Retina (tissue), 1 donor: Measurements from ENCODE around the gene EMB.
"Not testable (repeated sequence)": the region's sequence is repeated elsewhere in the genome, so short reads cannot be mapped to it uniquely, and the experiment has no call there.

Experiments used
- DNase-seq: peaks from one replicate; pipeline ENCODE4 v3.0.0-alpha.2; 2016

EMB gene, protein sequence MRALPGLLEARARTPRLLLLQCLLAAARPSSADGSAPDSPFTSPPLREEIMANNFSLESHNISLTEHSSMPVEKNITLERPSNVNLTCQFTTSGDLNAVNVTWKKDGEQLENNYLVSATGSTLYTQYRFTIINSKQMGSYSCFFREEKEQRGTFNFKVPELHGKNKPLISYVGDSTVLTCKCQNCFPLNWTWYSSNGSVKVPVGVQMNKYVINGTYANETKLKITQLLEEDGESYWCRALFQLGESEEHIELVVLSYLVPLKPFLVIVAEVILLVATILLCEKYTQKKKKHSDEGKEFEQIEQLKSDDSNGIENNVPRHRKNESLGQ

GRCh38 chr5:50440651-50441492 lies at the start of gene EMB:
Gene EMB (minus strand): TSS chr5:50441288. CDS start chr5:50441151, 137 bp downstream.
- DNase-seq, result peak; percentile 87

GRCh38 chr5:50489491-50489890 lies 48.4 kb upstream of the EMB start:
- not testable (repeated sequence) for DNase-seq

DNA sequence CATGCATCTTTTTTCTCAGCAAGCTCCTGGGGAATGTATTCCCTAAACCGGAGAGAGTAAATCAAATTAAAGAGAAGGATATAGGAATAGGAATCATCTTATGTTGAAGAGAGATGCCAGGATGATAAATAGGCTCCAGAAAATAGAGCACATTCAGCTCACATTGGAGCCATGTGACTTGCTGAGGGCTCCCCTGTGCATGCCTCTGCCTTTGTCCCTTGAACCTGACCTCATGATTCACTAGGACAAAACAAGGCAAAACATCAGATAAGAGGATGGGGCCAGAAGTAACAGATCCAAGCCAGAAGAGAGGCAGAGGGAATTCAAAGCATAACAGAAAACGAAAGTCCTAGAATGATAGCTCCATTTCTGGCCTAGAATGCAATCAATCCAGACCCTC lies 37.7 kb upstream of the EMB start:
- DNase-seq, result not testable (repeated sequence)

DNA sequence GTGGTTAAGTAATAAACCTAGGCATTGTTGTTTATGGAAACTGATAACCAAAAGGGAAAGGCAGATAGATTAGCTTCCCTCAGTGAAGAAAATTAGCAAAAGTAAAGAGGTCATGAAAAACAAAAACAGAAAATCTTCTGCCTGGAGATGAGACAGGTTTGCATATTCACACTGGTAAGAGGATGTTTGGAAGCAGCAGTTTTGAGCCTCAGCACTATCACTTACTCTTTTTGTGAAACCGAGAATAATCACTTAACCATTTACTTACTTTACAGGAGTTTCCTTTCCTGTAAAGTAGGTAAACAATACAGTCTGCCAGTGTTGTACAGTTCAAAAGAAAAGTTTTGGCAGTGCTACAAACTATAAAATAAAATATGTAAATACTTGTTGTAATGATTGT lies 35.5 kb upstream of the EMB start:
- no peak for DNase-seq

DNA sequence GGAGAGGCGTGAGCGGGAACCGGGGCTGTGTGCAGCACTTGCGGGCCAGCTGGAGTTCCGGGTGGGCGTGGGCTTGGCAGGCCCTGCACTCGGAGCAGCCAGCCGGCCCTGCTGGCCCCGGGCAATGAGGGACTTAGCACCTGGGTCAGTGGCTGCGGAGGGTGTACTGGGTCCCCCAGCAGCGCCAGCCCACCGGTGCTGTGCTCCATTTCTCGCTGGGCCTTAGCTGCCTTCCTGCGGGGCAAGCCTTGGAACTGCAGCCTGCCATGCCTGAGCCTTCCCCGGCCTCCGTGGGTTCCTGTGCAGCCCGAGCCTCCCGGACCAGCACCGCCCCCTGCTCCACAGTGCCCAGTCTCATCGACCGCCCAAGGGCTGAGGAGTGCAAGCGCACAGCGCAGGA lies 23.9 kb upstream of the EMB start:
- not testable (repeated sequence) for DNase-seq

GRCh38 chr5:50463726-50464125 lies 22.6 kb upstream of the EMB start:
- DNase-seq, result peak; percentile 4

- peak; percentile 2 for DNase-seq
Observed at GRCh38 chr5:50463047-50463446, 22.0 kb upstream of the EMB start.

DNA sequence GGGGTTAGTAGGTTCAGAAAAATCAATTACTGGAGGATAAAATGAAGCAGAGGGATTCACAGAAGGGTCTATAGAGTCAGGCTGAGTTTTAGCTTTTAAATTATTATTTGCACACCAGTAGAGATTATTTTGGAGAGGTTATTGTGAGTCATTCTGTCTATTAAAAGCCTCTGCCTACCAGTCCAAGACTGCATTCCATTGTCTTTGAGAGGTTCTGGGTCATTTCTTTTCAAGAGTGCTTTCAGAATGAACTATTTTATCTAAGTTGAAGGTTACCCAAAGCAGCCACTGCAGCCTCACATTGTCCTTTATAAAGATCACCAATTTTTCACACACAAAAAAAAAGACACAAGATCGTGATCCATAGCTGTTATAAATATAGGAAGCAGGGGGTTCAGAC lies 21.5 kb upstream of the EMB start:
- not testable (repeated sequence) for DNase-seq

GRCh38 chr5:50458372-50458771 lies 17.3 kb upstream of the EMB start:
- not testable (repeated sequence) for DNase-seq

DNA sequence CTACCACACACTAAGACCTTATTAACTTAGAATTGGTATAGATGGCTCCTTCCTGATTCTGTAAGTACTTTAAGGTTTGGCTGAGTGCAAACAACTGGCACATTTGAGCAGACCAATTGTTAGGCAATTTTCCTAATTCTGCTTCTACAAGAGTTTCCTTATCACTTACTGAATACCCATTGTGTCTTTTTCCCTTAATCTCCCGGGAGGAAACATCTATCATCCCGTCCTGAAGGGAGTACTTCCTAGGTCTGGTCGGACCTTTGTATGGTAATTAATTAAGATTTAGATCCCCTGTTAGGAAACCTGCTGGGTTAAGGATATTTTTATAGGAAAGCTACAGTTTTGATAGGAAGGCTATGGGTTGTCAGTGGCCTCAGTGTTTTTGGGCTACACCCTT lies 8.2 kb upstream of the EMB start:
- DNase-seq, result not testable (repeated sequence)

DNA sequence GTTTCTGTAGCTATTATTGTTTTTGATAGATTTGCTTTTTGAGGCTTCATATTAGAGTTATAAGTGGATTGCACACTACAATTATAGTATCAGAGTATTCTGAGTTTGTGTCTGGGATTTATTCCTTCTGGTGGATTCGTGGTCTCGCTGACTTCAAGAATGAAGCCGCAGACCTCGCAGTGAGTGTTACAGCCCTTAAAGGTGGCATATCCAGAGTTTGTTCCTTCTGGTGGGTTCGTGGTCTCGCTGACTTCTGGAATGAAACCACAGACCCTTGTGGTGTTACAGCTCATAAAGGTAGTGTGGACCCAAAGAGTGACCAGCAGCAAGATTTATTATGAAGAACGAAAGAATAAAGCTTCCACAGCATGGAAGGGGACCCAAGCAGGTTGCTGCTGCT lies 6.9 kb upstream of the EMB start:
- no peak for DNase-seq

DNA sequence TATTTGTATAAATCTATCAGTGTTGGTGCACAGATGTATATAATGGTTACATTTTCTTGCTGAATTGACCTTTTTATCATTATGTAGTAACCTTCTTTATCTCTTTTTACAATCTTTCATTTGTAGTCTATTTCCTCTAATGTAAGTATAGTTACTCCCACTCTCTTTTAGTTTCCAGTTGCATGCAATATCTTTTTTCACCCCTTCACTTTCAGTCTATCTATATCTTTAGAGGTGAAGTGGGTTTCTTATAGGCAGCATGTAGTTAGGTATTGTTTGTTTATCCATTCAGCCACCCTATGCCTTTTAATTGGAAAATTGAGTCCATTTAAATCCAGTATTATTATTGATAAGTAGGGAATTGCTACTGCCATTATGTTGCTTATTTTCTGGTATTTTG lies 6.1 kb upstream of the EMB start:
- DNase-seq, result no peak

- DNase-seq, result no peak
Observed at GRCh38 chr5:50445296-50445949, 4.3 kb upstream of the EMB start.

DNA sequence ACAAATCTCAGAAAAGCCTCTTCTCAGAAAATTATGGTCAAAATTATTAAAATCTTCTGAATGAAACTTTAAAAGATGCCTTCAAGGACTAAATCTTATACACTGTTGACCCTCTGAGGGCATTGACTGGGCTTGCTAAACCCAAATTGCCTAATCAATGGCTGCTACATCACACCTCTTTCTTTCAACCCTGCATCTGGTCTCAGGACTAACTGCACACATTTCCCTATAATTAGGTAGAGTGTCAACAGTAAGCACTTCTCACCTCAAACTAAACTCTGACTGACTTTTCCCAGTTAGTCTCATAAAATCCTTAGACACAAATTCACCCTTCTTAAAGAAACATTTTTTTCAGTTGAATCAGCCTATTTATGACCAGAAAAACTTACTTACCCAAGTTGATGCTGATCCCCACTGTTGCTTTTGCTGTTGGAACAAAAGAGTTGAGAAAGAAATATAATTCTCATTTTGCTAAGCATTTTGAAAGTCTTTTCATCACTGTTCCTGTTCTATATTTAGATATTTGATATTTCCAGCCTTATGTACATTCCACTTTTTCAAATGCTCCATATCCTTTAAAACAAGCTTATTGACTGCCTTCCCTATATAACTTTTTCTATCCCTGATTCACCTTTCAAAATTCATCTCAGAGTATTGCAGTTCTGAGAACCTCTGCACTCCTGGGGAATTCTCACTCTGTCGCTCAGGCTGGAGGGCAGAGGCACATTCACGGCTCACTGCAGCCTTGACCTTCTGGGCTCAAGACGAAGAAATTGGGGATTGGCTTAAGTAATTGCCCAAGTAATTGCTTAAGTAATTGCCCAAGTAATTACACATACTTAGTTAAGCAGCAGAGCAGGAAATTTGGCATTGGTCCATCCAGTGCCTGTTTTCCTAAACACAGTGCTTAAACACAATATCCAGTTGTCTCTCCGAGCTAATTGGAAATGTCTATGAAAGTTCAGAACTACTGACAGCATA lies 1.8 kb upstream of the EMB start:
- DNase-seq, result peak; percentile 1

DNA sequence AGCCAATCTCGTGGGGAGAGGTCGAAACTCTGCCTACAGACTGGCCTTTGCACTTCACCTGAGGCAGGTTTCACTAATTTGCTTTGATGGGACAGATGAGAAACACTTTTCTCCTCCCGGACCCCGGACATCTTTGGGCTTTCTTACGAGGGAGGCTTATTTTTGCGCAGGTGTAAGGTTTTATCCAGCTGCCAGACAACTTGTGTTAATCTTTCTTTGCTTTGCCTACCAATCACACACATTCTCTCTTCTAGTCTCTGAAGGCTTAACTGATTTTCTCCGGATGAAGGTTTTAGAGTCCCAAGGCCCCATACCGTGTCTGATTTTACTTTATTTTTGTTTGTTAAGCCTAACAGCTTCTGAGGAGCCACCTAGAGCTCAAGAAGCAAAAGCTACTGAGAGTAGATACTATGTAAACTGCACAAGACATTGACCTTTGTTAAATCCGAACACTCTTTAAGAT lies 436 bp upstream of the EMB start:
- DNase-seq, result no peak

DNA sequence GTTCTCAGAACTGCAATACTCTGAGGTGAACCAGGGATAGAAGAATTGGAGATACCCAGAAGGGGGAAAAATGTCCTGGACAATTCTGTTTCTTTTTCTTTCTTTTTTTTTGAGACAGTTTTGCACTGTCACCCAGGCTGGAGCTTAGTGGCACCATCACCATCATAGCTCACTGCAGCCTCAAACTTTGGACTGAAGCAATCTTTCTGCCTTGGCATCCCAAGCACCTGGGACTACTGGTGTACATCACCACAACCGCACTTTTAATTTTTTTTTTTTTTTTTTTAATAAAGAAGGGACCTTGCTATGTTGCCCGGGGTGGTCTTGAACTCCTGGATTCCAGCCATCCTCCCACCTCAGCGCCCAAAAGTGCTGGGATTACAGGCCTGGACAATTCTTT lies 1.9 kb downstream of the EMB start:
- DNase-seq, result no peak

DNA sequence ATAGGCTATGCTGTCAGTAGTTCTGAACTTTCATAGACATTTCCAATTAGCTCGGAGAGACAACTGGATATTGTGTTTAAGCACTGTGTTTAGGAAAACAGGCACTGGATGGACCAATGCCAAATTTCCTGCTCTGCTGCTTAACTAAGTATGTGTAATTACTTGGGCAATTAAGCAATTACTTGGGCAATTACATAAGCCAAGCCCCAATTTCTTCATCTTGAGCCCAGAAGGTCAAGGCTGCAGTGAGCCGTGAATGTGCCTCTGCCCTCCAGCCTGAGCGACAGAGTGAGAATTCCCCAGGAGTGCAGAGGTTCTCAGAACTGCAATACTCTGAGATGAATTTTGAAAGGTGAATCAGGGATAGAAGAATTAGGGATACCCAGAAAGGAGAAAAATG lies 3.0 kb downstream of the EMB start:
- peak; percentile 15 for DNase-seq

- no peak for DNase-seq
Observed at GRCh38 chr5:50435168-50435567, 5.9 kb downstream of the EMB start.

- not testable (repeated sequence) for DNase-seq
Observed at GRCh38 chr5:50431133-50431904, 9.8 kb downstream of the EMB start.

GRCh38 chr5:50423100-50423799 lies 17.8 kb downstream of the EMB start:
- not testable (repeated sequence) for DNase-seq
